Fibroblast of skin of left biceps (primary cell): ENCODE measurements around the gene MIB2.
A peak's percentile ranks its signal among the peaks of the same experiment; 100 is the strongest.
"Not testable (repeated sequence)": the region's sequence is repeated elsewhere in the genome, so short reads cannot be mapped to it uniquely, and the experiment has no call there.

ENCODE experiments used
- DNase-seq, 2 experiments: peaks; one replicate each; pipeline ENCODE4 v3.0.0-alpha.2; 2013; ENCODE audit warnings: low read depth in 2 of 2

The MIB2 gene

DNA sequence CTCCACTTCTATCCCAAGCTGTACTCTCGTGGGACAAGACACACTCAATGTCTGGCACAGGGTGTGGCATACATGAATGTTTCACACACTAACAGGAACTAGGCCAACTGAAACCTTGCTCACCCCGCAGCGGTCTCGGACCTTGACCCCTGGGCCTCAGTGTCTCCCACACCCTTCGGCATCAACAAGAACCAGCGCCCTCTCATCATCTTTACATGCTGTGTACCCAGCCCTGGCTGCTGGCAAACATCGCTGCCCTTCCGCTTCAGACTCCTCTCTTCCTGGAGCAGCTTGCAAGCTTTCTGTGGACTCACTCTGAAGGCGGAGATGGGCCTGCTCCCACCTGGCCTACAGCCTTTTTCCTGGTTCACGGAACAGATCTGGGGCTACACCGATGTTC is 33.0 kb downstream of the MIB2 start:
- DNase-seq: not testable (repeated sequence)

DNA sequence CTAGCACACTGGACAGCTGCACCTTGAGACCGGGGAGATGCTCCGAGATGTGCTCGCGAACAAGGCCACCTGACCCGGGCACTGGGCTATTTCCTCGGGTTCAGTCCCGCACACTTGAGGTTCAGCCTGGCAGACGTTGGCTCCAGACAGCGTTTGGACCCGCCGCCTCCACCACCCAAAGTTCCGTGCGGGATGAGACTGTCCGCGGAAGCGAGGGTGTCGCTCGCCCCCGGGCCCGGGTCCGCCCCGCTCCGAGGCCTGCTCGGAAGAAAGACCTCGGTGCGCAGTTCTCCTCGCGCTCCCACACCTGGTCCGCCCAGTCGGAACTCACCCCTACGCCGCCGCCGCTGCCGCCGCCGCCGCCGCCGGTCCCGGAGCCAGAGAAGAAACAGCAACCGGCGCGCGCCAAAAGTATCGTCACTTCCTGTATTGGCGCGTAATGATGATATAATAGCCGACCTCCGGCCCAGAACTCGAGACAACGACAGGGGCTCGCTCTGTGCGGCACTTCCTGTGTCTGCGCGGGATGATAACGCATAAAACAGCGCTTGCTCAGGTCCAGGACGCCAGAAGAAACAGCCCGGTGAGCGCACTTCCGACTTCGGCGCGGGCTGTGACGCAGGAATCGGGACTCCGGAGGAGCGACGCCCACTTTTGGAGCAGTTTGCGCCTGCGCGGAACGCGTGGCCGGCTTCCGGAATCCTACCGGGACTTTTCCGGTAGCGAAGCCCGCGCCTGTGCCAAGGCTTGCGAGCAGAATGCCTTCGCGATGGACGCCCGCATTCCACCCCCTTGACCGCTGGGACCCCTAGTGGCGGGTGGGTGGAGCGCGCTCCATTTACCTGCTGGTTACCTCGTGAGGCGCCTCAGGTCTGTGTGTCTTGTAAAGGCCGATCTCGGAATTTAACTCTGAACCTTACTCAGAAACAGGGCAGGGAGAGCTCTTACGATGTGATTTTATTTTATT is 43.6 kb downstream of the MIB2 start, which contains the start of gene CDK11B:
Gene CDK11B (minus strand): TSS at position 422 of the 967 bp plus-strand sequence. CDS start 1,519 bp downstream, outside the sequence.
- peak; percentile 94 to 95 for DNase-seq

DNA sequence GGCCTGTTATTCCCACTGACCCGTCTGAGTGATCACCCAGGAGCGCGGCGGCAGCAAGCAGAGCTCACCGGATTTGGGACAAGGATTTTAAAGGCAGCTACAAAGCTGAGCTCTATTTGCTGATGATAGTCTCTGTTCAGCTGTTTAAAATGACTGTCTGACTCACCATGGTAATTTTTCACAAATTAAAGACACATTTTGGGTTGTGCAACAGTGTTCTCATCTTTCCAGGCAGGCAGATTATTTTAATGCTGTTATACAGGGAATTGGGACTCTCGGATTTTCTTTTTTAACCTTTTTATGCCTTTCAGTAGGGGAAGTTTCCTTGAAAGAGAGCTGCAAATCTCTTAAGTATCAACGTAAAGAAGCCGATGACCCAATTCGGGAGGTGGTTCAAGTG is 47.1 kb downstream of the MIB2 start:
- peak; percentile 0 to 1 for DNase-seq

DNA sequence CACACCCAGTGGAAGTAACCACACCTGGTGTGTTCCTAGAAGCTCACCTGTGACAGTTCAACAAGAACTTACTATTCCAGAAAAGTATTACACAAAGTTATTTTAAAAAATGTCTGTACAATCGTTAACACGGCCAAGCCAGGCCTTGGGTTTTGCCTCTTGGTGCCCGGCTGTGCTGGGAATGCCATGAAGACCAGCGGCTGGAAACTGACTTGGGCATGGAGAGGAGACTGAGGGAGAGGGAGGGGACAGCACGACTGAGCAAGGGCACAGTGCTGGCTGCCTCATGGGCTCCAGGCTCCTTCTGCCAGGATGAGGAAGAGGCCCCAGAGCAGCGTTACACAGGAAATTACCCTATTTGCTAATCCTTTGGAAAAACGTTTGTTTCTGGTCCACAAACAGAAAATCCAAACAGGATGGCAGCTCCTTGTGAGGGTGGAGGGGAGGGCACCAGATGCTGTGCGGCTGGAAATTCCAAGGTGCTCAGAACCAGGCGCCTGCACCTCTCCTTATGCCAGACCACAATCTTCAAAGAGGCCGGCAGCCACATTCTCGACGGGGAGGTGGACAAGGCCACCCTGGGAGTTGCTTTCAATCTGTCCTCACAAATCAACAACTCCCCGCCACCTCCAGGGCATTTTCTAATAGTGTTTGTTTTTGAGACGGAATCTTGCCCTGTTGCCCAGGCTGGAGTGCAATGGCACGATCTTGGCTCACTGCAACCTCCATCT is 47.7 kb downstream of the MIB2 start:
- not testable (repeated sequence) for DNase-seq

DNA sequence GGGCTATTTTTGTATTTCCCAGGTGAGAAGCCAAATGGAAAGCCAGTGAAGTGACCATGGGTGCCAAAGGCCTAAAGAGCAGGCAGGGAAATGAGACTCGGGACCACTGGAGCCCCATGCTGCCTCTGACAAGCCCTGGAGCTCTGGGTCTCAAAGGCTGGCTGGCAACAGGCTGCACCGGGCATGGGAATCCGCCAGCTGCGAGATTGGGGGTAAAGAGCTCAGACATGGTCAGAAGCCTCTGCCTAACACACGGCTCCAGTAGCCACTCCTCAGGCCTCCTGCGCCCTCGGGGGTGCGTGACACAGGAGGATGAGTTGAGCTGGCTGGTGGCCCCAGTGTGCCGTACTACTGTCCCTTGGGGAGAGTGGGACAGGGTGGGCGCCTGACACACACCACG is 49.0 kb downstream of the MIB2 start:
- DNase-seq: not testable (repeated sequence)

DNA sequence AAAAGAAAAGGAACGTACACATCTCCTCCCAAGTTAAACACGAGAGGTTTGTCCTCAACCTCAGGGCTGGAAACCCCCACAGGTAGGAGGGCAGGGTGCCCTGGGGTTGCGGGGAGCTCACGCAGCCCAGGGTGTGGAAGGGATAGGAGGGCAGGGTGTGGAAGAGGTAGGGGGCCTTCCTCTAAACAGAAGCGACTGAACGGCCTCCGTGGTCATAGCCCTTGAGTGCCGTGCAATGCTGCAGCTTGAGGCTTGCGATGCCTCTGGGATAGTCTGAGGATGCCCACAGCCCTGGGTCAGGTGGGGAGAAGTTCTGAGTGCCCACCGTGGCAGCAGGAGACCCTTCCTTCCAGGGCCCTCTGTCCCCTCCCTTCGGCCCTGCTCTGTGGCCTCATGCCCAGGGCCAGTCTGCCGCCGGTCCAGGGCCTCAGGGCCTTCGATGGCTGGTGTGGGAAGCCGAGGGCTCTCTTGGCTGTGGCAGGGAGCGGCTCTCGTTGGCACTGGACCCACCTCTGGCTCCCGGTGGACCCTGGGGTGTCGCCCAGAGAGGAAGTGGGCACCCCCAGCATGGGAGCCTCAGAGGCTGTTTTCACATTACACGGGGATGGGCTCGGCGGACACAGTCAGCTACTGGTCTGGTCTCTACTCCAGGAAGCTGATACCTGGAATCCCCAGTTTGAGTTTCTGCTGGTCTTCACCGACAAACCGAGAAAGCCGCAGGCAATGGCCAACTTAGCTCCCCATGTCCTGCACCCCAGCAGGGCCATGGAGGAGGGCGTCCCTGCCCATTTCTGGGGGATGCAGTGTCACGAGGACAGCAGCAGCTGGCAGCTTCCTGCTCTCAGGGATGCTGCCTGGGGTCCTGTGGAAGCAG is 49.9 kb downstream of the MIB2 start:
- DNase-seq: no peak

DNA sequence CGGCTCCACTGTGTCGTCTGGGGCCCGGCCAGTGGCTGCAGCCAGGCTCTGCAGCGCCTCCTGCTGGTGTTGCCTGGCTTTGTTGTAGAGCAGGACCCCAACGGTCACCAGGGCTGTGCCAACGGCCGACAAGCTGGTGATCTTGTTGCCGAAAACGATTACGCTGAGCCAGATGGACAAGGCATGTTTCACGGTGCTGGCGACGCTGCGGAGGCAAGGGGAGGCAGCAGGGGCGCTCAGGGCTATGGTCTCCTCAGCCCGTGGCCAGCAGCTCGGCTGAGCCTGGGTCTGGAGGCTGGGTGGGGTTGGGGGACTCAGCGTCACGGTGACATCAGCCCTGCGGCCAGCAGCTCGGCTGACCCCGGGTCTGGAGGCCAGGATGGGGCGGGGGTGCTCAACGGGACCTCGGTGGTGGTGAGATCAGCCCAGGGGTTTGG is 50.5 kb downstream of the MIB2 start:
- DNase-seq: no peak

DNA sequence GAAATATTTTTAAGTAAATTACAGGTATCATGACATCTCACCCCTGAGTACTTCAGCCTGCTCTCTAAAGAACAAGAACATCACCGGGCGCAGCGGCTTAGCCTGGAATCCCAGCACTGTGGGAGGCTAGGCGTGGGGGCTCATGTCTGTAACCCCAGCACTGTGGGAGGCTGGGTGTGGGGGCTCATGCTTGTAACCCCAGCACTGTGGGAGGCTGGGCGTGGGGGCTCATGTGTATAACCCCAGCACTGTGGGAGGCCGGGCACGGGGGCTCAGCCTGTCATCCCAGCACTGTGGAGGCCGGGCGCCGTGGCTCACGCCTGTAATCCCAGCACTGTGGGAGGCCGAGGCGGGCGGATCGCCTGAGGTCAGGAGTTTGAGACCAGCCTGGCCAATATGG is 51.2 kb downstream of the MIB2 start:
- no peak for DNase-seq

DNA sequence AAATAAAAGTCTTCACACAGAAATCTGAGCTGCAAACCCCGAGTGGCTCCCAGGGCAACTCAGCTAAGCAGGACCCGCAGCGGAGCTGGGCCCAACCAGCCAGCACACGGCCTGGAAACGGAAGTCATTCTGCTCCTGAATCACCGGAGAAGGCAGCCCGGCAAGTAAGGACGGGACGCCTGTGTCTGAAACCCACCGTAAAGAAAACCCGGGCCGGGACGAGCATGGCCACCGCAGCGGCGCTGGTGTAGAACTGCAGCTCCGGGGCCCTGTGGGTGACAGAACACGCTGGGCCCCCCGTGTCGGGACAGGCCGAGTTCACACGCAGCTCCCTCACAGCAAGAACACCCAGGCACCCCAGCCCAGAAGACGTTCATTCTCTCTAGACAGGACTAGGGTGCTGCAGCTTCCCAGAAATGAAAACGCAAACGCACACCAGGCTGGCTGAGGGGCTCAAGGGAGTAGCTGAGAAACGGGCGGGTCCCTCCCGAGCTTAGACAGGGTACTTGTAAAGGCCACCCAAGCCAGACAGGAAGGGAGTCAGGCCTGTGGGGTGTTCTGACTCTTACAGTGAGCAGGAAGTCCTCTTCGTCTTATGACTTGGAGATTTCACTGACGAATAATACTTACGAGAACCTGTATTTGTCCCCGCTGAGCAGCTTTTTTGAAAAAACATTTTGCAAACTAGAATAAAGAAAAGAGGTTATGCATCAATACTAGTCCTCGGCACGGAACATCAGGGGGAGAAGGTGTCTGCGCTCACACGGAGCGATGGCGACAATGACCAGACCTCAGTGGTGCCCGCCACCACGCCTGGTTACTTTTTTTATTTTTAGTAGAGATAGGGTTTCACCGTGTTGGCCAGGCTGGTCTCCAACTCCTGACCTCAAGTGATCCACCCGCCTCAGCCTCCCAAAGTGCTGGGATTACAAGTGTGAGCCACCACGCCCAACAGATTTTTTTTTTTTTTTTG is 54.5 kb downstream of the MIB2 start:
- DNase-seq: no peak

DNA sequence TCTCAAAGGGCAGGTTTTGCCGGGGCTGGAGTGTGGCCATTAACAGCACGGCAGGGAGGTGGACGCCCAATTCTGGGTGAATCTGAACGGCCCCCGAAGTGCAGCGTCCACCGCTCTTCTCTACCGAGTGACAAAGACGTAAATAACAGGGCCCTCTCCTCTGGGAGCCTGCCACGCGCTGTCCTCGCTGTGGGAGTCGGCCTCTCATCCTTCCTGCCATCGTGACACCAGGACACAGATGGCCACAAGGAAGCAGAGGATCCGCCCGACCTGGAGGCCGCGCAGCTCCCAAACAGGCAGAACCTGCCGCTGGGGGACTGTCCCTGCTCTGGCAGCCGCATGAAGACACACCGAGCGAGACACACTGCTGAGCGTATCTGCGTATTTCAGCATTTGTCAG is 55.6 kb downstream of the MIB2 start:
- DNase-seq: no peak

DNA sequence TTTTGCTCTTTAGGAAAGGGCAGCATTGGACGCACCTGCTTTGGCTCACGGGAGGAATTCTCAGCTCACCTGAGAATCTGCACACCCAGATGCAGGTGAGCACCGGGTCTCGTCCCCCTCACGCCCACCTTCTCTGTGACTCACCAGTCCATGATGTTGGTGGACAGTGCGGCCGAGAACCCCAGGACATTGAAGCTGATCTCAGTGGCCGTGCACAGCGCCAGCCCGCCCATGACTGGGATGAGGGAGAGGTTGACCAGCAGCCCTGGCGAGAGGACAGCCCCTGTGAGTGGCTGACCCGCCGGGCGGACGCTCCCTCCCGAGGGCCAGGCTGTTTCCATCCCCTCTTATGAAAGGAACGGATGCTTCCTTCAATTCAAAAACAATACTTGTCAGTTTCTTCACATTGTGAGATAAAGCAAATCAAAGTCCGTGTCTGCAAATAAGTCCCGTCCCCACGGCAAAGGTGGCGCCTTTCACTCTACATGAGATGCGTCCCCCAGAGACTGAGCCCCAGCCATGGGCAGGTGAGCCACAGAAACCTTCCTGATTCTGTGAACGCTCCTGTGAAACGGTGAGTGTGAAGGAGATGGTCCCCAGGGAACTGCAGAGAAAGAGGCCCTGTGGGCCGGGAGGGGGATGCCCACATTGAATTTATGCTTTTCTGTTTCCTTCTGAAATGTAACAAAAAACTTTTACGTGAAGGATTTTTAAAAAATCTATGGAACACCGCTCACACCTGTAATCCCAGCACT is 56.2 kb downstream of the MIB2 start:
- no peak for DNase-seq

DNA sequence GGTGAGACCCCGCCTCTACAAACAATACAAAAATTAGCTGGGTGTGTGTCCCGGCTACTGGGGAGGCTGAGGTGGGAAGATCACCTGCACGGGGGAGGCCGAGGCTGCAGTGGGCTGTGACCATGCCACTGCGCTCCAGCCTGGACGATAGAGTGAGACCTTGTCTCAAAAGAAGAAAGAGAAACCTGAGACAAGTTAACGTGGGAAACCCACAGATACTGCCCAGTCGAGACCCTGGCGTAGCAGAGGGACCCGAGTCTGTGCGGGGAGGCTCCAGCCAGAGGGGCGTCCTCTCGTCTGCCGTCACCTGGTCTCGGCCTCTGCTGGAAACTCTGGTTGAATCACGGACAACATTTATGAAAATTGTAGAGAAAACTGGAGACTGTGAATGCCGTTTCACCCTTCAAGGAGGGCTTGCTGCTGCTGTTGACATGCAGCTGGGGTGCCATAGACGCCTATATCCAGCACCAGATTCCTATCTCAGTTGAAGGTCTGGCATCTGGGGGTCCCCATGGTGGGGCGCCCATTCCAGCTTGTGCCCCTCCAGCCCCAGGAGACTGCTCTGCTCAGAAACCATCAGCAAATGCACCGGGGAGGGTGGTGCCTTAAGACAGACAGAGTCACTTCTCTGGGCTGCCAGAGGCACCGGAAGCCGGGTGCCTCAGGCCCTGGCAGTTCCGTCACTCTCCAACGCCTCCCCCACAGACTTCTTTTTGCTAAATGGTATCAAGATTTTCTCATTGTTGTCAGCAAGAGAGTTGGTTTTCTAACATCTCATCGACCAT is 57.1 kb downstream of the MIB2 start:
- DNase-seq: no peak

DNA sequence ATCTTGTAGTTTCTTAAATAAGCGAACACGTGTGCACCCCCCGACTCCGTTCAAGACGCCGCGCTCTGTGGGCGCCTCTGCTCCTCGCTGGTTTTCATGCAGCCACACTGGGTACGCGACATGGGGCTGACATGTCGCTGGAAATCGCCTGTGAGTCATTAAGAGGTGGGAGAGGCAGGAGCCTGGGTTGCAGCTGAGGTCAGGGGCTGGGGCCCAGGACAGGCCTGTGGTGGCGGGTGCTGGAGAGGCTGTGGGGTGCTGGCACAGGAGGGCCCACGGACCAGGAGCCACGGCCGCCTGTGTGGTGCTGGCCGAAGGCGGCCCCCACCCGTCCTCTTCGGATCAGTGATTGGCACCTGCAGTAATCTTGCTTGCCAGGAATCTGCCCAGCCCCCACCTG is 59.5 kb downstream of the MIB2 start:
- not testable (repeated sequence) for DNase-seq

DNA sequence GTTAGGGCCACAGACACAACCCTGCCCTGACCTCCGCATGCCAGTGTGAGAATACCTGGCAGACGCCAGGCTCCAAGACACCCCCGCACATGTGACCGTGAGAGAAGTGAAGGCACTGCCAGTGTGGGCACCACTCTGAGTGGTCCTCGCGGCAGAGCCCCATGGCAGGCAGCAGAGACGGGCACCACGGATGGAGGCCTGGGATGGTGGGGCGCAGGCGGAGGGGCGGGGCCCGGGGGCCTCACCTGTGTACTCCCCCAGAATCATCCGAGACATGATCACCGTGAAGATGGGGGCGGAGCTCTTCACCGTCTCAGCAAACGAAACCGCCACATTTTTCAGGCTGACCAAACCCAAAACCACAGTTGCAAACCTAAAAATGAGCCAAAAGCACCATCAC is 59.9 kb downstream of the MIB2 start:
- not testable (repeated sequence) for DNase-seq

DNA sequence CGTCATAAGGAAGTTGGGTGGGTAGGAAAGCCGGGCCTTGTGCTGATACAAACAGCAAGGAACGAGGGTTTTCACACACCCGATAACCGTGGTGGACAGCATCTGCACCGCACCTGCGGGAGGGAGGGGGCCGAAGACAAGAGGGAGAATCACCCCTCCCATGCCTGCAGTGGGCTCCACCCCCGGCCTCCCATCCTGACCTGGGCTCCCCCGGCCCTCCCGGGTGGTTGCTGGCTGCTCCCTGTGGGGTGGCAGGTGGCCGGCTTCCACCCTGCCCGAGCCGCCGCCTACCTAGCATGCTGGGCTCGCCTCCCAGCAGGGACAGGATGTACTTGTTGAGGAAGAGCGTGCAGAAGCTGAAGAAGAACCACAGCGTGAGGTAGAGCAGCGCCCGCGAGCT is 60.8 kb downstream of the MIB2 start:
- not testable (repeated sequence) for DNase-seq

DNA sequence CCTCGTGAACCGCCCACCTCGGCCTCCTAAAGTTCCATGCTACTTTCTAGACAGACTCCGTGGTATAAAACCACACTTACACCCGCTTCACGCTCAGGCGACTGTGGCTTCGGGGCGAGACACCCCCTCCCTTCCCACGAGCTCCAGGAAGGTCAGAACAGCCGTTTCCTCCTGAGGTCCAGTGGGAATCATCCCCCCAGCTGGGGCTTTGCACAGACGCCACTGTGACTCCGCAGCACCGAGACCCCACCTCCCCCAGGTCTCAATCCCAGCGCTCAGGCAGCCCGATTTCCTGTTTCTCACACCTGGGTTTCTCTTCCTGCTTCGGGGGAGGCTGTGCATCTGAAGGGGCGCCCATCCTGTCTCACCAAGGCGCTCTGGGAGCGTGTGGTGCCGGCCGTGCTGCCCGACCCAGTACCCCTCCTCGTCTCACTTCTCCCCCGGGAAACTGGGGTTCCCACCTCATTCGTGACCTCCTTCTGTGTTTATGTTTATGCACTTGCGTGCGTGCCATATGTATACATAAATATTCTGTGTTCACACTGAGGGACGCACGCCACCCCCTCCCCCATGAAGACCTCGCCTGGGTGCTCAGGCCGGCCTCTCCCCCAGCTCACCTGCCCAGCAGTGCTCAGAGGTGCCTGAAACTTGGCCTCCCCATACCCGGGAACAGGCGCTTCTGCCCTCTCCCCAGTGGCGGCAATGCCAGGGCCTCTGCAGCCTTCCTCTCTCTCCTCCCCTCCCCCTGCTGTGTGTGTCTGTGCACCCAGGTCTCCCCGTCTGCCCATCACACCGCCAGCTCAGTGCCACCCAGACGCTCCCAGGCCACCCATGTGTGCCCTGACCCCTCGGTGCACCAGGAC is 62.6 kb downstream of the MIB2 start:
- no peak for DNase-seq

DNA sequence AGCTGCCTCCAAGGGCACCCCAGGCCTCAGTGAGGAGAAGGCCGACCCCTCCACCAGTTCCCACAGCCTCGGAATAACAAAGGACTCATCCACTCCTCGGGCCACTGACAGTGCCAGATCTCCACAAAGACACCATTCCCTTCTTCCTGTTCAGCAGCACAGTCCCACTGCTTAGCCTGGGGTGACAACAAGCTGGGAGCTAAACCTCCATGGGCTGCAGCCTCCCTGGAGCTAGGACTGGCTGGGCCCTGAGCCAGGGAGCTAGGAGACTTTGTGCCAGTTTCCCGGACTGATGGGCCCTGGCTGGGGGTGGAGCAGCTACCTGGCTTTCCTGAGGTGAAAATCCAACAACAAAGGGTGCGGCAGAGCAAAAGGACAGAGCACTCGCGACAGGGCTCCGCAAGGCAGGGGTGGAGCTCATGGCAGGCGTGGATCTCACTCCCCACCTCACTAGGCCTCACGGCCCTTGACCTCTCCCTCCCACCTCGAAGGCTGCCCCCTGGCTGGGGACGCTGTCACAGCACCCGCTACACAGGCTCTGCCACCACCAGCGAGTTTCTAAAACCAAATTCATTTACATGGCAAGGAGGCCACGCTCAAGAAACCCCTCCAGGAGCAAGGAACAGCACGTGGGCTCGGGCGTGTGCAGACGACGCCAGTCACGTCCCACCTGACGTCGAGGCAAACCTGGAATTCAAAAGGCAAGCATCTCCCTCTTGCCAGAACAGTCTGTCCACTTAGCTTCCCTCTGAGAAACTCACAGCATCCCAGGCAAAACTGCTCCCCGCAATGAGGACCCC is 63.5 kb downstream of the MIB2 start:
- no peak for DNase-seq
